HEK293 (cell line): ENCODE data around the gene USP6.

Experiments
- CTCF ChIA-PET: fragments of 350-600 bp; formaldehyde crosslinking; extraction: SDS; loops from one replicate; lab custom pipeline; 2021; ENCODE audit warnings: antibody characterized with exemption; lab: Yijun Ruan, JAX
- POLR2A ChIA-PET: fragments of 300-600 bp; formaldehyde crosslinking; extraction: SDS; loops from one replicate; lab custom pipeline; 2020; ENCODE audit warnings: antibody characterized with exemption, inconsistent platforms; lab: Yijun Ruan, JAX
- H3K27ac ChIP-seq: fragments of 200-500 bp; sonication (Bioruptor generic); 2 replicates; pipeline ENCODE4 v1.5.1; 2014; ENCODE audit warnings: low read depth, low read length, control low read depth, inconsistent platforms; ENCODE audit errors: extremely low read depth
- H3K36me3 ChIP-seq, 2 experiments: fragments of 200-500 bp in 1 of 2; sonication (Bioruptor generic) in 1 of 2; 1 replicate in 1 of 2; 2 replicates in 1 of 2; pipeline ENCODE4 v1.5.1; 2014 to 2017; ENCODE audit warnings: inconsistent platforms in 2 of 2, low read length in 2 of 2; ENCODE audit not compliant: control insufficient read depth in 2 of 2, insufficient read depth in 1 of 2
- H3K4me1 ChIP-seq: fragments of 200-500 bp; sonication (Bioruptor generic); 2 replicates; pipeline ENCODE4 v1.5.1; 2014; ENCODE audit warnings: mild to moderate bottlenecking, low read length, inconsistent platforms; ENCODE audit not compliant: control insufficient read depth, insufficient read depth
- H3K4me3 ChIP-seq: 2 replicates; pipeline ENCODE4 v1.5.1; 2011; ENCODE audit warnings: low read depth, mild to moderate bottlenecking, control low read depth, low read length, moderate library complexity
- H3K9me3 ChIP-seq: fragments of 200-500 bp; sonication (Bioruptor generic); 2 replicates; pipeline ENCODE4 v1.5.1; 2014; ENCODE audit warnings: low read depth, low read length, inconsistent platforms; ENCODE audit not compliant: control insufficient read depth, insufficient read depth
- EGR2 ChIP-seq: fragments of 450-650 bp; formaldehyde crosslinking; IDR thresholded peaks from 2 replicates; pipeline ENCODE4 v1.5.1; 2016; ENCODE audit warnings: low read depth, missing biosample characterization, missing genetic modification characterization
- GLIS2 ChIP-seq: fragments of 450-650 bp; formaldehyde crosslinking; IDR thresholded peaks from 2 replicates; pipeline ENCODE4 v1.5.1; 2016; ENCODE audit warnings: missing biosample characterization, missing genetic modification characterization
- KLF1 ChIP-seq: fragments of 450-650 bp; formaldehyde crosslinking; IDR thresholded peaks from 2 replicates; pipeline ENCODE4 v1.5.1; 2016; ENCODE audit warnings: missing biosample characterization, missing genetic modification characterization
- PATZ1 ChIP-seq: fragments of 450-650 bp; formaldehyde crosslinking; IDR thresholded peaks from 2 replicates; pipeline ENCODE4 v1.5.1; 2016; ENCODE audit warnings: missing biosample characterization, missing genetic modification characterization
- PRDM6 ChIP-seq: fragments of 450-650 bp; formaldehyde crosslinking; IDR thresholded peaks from 2 replicates; pipeline ENCODE4 v1.5.1; 2017; ENCODE audit warnings: missing biosample characterization, missing genetic modification characterization
- SETDB1 ChIP-seq: IDR thresholded peaks from one replicate; pipeline ENCODE4 v1.6.1; 2017; ENCODE audit warnings: mild to moderate bottlenecking, low read length, moderate library complexity, mixed read lengths; ENCODE audit not compliant: insufficient read length
- TSHZ1 ChIP-seq: fragments of 450-650 bp; formaldehyde crosslinking; IDR thresholded peaks from 2 replicates; pipeline ENCODE4 v1.5.1; 2016; ENCODE audit warnings: missing biosample characterization, missing genetic modification characterization, borderline replicate concordance
- ZBTB17 ChIP-seq: fragments of 450-650 bp; formaldehyde crosslinking; IDR thresholded peaks from 2 replicates; pipeline ENCODE4 v1.5.1; 2016; ENCODE audit warnings: missing biosample characterization, missing genetic modification characterization
- ZFHX2 ChIP-seq: fragments of 450-650 bp; formaldehyde crosslinking; conservative IDR thresholded peaks from 2 replicates; pipeline ENCODE4 v1.5.1; 2016; ENCODE audit warnings: missing biosample characterization, missing genetic modification characterization
- ZFP37 ChIP-seq: fragments of 450-650 bp; formaldehyde crosslinking; IDR thresholded peaks from 2 replicates; pipeline ENCODE4 v1.5.1; 2016; ENCODE audit warnings: missing biosample characterization, missing genetic modification characterization
- ZNF18 ChIP-seq: fragments of 450-650 bp; formaldehyde crosslinking; IDR thresholded peaks from 2 replicates; pipeline ENCODE4 v1.5.1; 2016; ENCODE audit warnings: missing biosample characterization, missing genetic modification characterization
- ZNF214 ChIP-seq: fragments of 450-650 bp; formaldehyde crosslinking; IDR thresholded peaks from 2 replicates; pipeline ENCODE4 v1.5.1; 2017; ENCODE audit warnings: missing biosample characterization, mild to moderate bottlenecking, missing genetic modification characterization, borderline replicate concordance
- ZNF548 ChIP-seq: fragments of 450-650 bp; formaldehyde crosslinking; IDR thresholded peaks from 2 replicates; pipeline ENCODE4 v1.5.1; 2016; ENCODE audit warnings: missing biosample characterization, missing genetic modification characterization
- ZNF645 ChIP-seq: fragments of 450-650 bp; formaldehyde crosslinking; IDR thresholded peaks from 2 replicates; pipeline ENCODE4; 2016; ENCODE audit warnings: missing biosample characterization, missing genetic modification characterization
- ZNF664 ChIP-seq: fragments of 450-650 bp; formaldehyde crosslinking; IDR thresholded peaks from 2 replicates; pipeline ENCODE4 v1.5.1; 2016; ENCODE audit warnings: missing biosample characterization, missing genetic modification characterization
- ZNF677 ChIP-seq: fragments of 450-650 bp; IDR thresholded peaks from 2 replicates; pipeline ENCODE4 v1.5.0; 2018; ENCODE audit warnings: missing biosample characterization, mild to moderate bottlenecking, missing genetic modification characterization, moderate library complexity
- ZNF692 ChIP-seq: fragments of 450-650 bp; formaldehyde crosslinking; IDR thresholded peaks from 2 replicates; pipeline ENCODE4 v1.5.1; 2016; ENCODE audit warnings: missing biosample characterization, missing genetic modification characterization

The USP6 gene

GRCh38 chr17:5194346-5194745, 78.5 kb downstream of the USP6 start:
- H3K4me1 ChIP-seq: no peaks in the 10 kb centered on the region
- no peak overlapping the region for H3K27ac ChIP-seq
- peaks cover 9 to 14% of the 10 kb centered on the region in 2 experiments for H3K36me3 ChIP-seq
- no peak overlapping the region for H3K4me3 ChIP-seq
- ChIA-PET CTCF (interaction anchor here (0.7 to 0.9 kb wide), 2 partner anchors 42 to 1872 kb away, joined by 3 to 5 read pairs; no protein-coding TSS in a partner anchor), POLR2A (no interaction called here)
- no peak for TF ChIP-seq PATZ1
- no peak for TF ChIP-seq ZBTB17
- no peak for TF ChIP-seq TSHZ1 (tag by site-specific recombination)
- no peak for TF ChIP-seq ZNF692 (tag by site-specific recombination)
- no peak for TF ChIP-seq EGR2
- TF ChIP-seq ZNF18 (tag by site-specific recombination): no peak
- TF ChIP-seq ZNF214: no peak
- no peak for TF ChIP-seq GLIS2 (tag by site-specific recombination)
- no peak for TF ChIP-seq ZNF664 (tag by site-specific recombination)
- TF ChIP-seq ZFP37: no peak
- no peak for TF ChIP-seq ZNF677 (tag by site-specific recombination)
- TF ChIP-seq KLF1: no peak
- TF ChIP-seq PRDM6 (tag by site-specific recombination): no peak
- TF ChIP-seq ZNF548: no peak
- no peak for TF ChIP-seq ZNF645 (tag by site-specific recombination)
- no peak for TF ChIP-seq SETDB1
- TF ChIP-seq ZFHX2 (tag by site-specific recombination): no peak
- H3K9me3 ChIP-seq: peaks cover 8% of the 10 kb centered on the region
